ENCODE results near the gene OTOF.

The OTOF gene

DNA sequence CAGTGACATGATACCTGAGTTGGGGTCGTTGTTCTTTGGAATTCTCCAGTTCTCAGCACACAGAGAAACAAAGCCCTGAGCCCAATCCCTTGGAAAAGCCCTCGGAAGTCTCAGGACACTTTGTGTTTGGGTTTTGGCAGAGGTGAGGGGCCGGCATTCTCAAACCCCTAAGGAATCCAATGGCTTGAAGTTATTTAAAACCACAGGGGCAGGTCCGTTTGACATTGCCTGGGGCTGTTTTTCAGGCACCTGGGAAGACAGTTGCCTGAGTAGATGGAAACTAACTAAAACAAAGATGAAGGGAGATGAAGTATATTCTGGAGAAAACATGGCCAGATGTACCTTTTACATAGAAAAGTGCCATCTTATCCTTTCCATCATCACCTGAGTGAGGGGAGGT, 22.5 kb upstream of the OTOF start:
- DNase-seq (ENCODE audit: low spot score): no peak

DNA sequence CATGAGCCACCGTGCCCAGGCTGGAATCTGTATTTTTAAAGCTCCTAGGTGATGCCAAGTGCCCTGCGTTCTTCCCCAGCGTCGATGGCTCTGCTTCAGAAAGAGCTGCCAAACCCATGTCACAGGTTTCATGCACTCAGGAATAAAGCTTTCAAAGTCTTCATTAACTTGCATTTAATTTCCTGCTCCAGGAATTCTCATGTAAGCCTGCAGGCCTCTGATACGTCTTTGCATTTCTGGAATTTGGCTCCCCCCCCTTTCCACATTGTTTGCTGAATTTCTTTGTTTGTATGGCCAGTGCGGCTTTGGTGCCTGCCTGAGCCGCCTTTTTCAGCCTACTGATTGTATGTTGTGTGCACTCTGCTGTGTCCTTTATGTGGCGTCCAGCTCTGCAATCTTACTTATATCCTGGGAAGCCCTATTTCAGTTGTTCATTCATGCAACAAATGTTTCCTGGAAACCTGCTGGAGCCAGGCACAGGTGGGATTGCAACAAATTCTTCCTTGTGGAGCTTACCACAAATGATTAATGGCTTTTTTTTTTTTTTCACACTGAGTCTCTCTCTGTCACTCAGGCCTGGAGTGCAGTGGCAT, 17.9 kb upstream of the OTOF start:
- peak; percentile 70 for DNase-seq (ENCODE audit: low spot score)

DNA sequence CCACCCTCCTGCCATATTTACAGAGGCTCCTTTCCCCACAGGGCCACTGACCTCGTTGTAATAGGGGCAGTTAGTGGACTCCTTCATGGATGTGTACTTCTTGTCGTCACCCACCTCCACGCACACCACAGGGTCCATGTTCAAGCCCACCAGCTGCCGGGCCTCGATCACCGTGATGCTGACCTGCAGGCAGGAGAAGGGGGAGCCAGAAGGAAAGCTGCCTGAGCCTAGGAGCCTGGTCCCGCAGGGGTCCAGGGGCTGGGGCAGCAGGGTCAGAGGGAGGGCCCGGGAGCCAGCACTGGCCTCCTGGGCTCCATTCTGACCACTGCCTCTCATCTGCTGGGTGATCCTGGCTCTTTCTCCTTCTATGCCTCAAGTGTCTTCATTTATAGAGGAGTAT, 17.0 kb upstream of the OTOF start:
- DNase-seq (ENCODE audit: low spot score): no peak

DNA sequence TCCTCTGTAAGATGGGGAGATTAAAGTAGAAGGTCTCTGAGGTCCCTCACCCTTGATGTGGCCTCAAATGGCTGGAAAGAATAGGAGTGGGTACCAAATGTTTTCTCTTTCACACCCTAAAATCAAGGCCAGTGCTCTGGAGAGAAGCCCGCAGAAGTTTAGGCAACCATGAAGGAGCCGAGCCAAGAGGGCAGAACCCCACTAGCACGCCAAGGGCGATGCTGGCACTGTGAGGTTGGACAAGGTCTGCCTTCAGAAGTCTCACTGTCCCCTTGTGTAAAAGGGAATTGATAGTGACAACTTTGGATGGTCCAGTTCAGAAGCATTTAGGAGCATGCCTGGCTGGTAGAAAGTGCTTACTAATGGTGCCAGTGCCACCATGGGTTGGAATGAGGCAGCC, 16.3 kb upstream of the OTOF start:
- no peak for DNase-seq (ENCODE audit: low spot score)

DNA sequence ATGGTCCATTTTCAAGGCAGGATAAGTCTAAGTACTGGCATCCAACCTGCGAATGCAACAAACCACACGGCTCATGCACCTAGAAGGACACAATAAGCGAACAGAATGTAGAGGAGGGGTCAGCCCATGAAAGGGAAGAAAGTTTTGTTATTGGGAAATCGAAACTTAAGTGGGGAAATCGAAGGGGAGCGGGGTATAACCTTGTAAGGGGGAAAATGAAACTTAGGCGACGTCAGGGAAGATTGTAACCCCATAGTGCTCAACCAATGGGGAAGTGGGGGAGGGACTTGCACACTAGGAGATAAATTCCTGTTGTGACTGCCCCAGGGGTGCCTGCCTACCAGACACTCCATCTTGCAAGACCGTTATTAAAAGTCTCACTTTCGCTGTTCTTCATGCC, 15.6 kb upstream of the OTOF start:
- DNase-seq (ENCODE audit: low spot score): no peak

- no peak for DNase-seq (ENCODE audit: low spot score)
These were observed 15.0 kb upstream of the OTOF start for GRCh38 chr2:26492749-26493515.

DNA sequence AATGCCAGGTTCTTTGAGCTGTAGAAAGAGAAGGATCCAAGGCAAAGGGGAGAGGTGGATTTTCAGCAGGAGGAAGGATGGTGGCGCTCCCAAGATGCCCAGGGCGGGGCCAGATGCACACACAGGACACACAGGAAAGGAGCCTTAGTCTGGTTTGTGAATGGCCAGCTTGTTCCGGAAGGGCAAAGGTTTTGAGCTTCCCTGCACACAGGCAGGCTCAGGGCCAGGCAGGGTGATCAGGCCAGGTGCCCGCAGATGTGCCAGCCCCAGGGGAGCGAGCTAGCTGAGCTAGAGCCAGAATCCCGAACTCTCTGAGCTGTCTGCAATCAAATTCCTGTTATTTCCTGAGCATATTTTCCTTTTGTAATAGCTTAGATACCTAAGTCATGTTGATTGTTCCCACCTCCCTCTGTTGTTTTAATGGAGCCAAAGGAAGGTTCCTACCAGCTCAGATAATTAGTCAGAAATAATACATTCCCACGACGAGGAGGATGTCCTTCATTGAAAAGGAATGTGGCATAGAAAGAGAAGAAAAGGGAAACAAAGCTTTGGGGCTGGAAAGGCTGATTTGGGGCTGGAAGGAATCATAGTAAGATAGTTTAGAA, 13.7 kb upstream of the OTOF start:
- no peak for DNase-seq (ENCODE audit: low spot score)

- DNase-seq (ENCODE audit: low spot score): no peak
These were observed 11.4 kb upstream of the OTOF start for GRCh38 chr2:26489213-26489850.

- no peak for DNase-seq (ENCODE audit: low spot score)
These were observed 10.7 kb upstream of the OTOF start for GRCh38 chr2:26488463-26489212.

GRCh38 chr2:26487192-26487591, 9.3 kb upstream of the OTOF start:
- DNase-seq (ENCODE audit: low spot score): no peak

DNA sequence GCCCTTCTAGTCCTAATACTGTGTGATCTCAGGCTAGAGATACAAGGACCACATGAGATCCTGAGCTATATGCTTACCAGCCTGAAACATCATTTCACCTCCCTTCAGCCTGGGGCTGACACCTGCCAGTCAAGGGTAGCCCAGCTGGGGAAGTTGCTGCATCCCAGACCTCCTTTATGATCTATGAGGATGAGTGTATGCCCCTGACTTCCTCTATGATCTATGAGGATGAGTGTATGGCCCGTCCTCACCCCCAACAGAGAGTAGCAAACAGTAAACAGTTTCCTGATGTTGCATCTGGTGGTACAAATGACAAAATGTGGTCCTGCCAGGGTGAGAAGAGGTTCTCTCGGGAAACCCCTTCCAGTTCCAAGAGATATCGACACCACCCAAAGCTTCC, 8.9 kb upstream of the OTOF start:
- DNase-seq (ENCODE audit: low spot score): no peak

DNA sequence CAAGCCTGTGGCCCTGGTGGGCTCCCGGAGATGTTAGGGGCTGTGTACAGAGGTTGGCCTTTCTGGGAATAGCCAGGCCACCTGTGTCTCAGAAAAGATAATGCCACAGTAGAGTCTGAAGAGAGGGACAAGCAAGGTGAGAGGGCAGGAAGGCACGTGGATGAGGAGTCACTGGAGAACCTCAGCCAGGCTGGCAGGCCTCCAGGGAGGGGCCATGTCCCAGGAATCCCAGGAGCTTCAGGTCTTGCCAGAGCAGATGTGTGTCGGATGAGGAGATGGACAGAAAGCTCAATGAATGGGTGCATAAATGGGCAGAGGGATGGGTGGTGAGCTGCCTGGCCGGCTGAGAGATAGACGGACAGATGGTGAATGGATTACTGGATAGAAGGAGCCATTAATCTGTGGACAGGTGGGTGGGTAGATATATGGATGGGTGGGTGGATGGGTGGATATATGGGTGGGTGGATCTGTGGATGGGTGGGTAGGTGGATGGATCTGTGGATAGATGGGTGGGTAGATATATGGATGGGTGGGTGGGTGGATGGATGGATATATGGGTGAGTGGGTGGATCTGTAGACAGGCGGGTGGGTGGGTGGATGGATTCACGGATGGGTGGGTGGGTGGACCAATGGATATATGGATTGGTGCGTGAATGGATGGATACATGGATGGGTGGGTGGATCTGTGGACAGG, 7.9 kb upstream of the OTOF start:
- no peak for DNase-seq (ENCODE audit: low spot score)

- no peak for DNase-seq (ENCODE audit: low spot score)
These were observed 7.2 kb upstream of the OTOF start for GRCh38 chr2:26485099-26485498.

DNA sequence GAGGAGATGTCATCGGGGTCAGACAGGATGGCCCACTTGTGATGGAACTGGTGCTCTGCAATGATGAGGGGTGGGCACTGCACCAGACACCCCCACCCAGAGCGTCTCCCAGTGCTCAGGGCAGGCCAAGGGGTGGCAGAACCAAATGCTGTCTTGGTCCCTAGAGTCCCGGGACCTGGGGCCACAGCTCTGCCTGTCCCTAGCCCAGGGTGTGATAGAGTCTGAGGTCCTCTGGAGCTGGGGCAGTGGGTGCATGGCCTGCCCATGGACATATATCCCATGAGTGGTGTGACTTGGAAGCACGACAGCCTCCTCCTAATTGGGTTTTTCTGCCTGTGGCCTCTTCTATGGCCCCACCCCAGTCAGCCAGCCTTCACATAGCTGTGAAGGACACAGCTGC, 6.7 kb upstream of the OTOF start:
- no peak for DNase-seq (ENCODE audit: low spot score)

GRCh38 chr2:26483957-26484565, 6.1 kb upstream of the OTOF start:
- DNase-seq (ENCODE audit: low spot score): no peak

- DNase-seq (ENCODE audit: low spot score): no peak
These were observed 5.6 kb upstream of the OTOF start for GRCh38 chr2:26483516-26483915.

GRCh38 chr2:26483027-26483326, 5.1 kb upstream of the OTOF start:
- DNase-seq (ENCODE audit: low spot score): no peak

- DNase-seq (ENCODE audit: low spot score): no peak
These were observed 4.5 kb upstream of the OTOF start for GRCh38 chr2:26482211-26483026.

DNA sequence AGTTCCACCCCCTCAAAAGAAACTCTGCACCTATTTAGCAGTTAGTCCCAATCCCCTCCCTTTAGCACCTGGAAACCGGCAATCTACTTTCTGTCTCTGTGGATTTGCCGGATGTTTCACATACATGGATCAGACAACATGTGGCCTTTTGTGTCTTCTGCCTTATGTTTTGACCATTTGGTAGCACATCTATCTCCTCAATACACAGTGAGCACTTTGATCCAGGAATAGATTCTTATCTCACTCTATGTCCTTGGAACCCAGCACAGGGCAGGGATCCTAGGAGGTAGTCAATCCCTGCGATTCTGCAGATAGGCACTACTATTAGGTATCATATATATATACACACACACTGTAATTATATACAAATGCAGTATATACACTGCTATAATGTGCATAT, 3.8 kb upstream of the OTOF start:
- no peak for DNase-seq (ENCODE audit: low spot score)

- no peak for DNase-seq (ENCODE audit: low spot score)
These were observed 2.9 kb upstream of the OTOF start for GRCh38 chr2:26480566-26481423.
